ENCODE measurements around the gene POMT1. TPM values are rescaled to one million over a fixed set of nuclear protein-coding genes. Genes with fewer than 3 reads are reported as not detected.

Gene POMT1
- total RNA-seq, 4 donors from 2014 or later = 14.6 to 27.8 (median 18.4) TPM

DNA sequence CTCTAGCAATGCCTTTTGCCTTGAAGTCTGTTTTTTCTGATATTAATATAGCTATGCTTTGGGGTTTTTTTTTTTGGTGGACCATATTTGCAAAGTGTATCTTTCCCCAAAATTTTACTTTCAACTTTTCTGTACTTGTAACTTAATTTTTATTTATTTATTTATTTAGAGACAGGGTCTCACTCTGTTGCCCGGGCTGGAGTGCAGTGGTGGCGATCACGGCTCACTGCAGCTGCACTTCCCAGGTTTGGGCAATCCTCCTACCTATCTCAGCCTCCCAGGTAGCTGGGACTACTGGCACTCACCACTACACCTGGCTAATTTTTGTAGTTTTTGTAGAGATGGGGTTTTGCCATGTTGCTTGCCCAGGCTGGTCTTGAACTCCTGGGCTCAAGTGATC, 63.4 kb downstream of the POMT1 start:
- H3K9me3 ChIP-seq = peaks cover 0 to 9% (median 7%) of the 10 kb centered on the region in 3 donors
- H3K27me3 ChIP-seq = no peaks in the 10 kb centered on the region
- intact Hi-C loops (cut with DNase I) = no loop called here
- H3K4me1 ChIP-seq = no peaks in the 10 kb centered on the region
- 85 to 94% methylated on average over 3 of the region's 3 CpGs for whole genome bisulfite sequencing, 2 donors
- peaks cover 0 to 4% (median 0%) of the 10 kb centered on the region in 3 donors for H3K36me3 ChIP-seq
- H3K4me3 ChIP-seq = no peak overlapping the region
- DNase-seq = no peak
- H3K27ac ChIP-seq = no peak overlapping the region
- TF ChIP-seq, protein P1, sequence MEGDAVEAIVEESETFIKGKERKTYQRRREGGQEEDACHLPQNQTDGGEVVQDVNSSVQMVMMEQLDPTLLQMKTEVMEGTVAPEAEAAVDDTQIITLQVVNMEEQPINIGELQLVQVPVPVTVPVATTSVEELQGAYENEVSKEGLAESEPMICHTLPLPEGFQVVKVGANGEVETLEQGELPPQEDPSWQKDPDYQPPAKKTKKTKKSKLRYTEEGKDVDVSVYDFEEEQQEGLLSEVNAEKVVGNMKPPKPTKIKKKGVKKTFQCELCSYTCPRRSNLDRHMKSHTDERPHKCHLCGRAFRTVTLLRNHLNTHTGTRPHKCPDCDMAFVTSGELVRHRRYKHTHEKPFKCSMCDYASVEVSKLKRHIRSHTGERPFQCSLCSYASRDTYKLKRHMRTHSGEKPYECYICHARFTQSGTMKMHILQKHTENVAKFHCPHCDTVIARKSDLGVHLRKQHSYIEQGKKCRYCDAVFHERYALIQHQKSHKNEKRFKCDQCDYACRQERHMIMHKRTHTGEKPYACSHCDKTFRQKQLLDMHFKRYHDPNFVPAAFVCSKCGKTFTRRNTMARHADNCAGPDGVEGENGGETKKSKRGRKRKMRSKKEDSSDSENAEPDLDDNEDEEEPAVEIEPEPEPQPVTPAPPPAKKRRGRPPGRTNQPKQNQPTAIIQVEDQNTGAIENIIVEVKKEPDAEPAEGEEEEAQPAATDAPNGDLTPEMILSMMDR (IDR thresholded peaks at IDR 0.05) = no peak
- TF ChIP-seq POLR2A (IDR thresholded peaks at IDR 0.05) = no peak

DNA sequence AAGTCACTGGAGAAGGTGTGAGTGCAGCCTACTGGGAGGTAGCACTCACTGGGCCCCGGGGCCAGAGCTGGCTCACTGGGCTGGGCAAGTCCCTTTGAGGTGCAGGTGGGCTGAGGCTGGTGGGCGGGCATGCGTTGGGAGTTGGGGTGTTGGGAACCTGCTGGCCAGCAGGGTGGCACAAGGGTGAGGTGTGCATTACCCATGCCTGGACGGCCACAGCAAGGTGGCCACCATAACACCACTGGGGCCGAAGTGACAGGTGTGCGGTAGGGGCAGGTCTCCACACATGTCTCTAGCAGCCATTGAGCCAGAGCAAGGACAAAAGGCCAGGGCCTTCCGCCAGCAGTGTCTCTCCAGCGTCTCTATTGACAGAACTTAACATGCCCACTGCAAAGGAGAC, 65.2 kb downstream of the POMT1 start:
- Histone ChIP-seq H3K4me3 (no peak overlapping the region), H3K4me1 (no peaks in the 10 kb centered on the region), H3K27me3 (no peaks in the 10 kb centered on the region), H3K36me3 (peaks cover 0 to 21% (median 0%) of the 10 kb centered on the region in 3 donors), H3K27ac (no peak overlapping the region), H3K9me3 (peaks cover 0 to 4% (median under 1%) of the 10 kb centered on the region in 3 donors)
- intact Hi-C loops (cut with DNase I) = no loop called here
- 86 to 87% methylated on average over 5 of the region's 8 CpGs for WGBS, 2 donors
- TF ChIP-seq, protein P1 (IDR thresholded peaks at IDR 0.05) = no peak
- TF ChIP-seq POLR2A (IDR thresholded peaks at IDR 0.05) = no peak
- DNase-seq = no peak

Small RNA genes lying within 50 kb of the gene (small RNA-seq; reads per million reads assigned to genes)
- gene SNORD62A = 0 to 0.27 (median 0.04) reads per million in 4 donors
- gene SNORD62B = 0.09 to 0.64 (median 0.35) reads per million in 4 donors

Other genes with a start within 250 kb of the POMT1 start
- gene FAM78A, start 226.4 kb upstream of the POMT1 start, total RNA-seq = 1 to 10 TPM in 3 of 4 donors, under 1 TPM in 1; 0.61 to 2.9 (median 2.0) TPM
- gene PLPP7, start 213.2 kb upstream of the POMT1 start, total RNA-seq = 1 to 10 TPM in 1 of 4 donors, under 1 TPM in 2, not detected in 1; 0.40 to 2.9 (median 0.97) TPM
- 10 to 100 TPM; 46.6 to 73.8 (median 62.9) TPM for gene PRRC2B, start 108.8 kb upstream of the POMT1 start, total RNA-seq
- gene UCK1, start 28.3 kb downstream of the POMT1 start, total RNA-seq = 10 to 100 TPM; 17.3 to 39.1 (median 24.8) TPM
- gene PRRT1B, start 42.6 kb downstream of the POMT1 start, total RNA-seq = not detected
- gene RAPGEF1, start 237.2 kb downstream of the POMT1 start, total RNA-seq = 10 to 100 TPM; 12.2 to 40.4 (median 19.0) TPM